ENCODE data around the gene RTN4RL2.

Gene RTN4RL2

DNA sequence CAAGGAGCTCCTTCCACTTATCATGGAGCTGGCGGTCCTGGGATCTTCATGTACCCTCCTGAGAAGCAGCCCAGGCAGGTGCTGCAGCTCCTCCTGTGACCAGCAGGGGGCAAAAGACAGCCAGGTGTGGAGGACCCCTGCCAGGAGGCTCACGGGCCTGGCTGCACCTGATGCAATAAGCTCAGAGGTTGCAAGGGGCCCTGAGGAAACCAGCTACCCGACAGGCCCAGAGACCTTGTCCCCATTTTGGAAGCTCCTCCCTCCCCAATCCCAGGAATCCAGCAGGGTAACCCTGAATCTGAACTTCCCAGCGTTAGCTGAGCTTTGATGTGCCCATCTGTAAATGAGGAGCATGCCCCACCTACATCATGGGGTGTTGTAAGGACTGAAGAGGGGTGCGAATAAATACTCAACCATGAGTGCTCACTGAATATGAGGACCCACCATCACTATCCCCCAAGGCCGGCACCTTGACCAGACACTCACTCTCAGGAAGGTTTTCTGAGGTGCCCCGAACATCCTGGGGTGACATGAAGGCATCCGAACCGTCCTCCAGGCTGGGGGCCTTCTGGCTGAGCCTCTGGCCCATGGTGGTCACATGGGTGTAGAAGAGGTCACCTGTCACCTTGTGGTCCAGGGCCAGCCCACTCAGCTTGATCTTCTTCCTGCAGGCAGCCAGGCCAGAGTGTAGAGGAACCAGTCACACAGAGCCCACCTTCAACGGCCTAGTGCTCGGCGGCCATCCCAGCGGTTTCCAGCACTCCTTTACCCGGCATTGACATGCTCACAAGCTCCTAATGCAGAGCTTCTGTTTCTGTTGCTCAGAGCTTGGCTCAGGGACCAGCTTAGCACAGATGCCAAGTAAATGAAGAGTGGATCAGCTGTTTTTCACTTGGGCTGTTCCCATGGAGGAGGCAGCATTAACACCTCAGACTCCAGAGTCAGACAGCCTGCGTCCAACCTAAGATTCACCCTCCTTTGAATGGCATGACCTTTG lies 33.5 kb downstream of the RTN4RL2 start:
- Histone ChIP-seq H3K36me3 (ENCODE audit: control insufficient read depth, insufficient read depth, low read length) (peaks cover 19% of the 10 kb centered on the region), H3K27ac (ENCODE audit: low read depth, low read length) (no peak overlapping the region), H3K27me3 (ENCODE audit: control insufficient read depth, insufficient read depth, low read length) (no peaks in the 10 kb centered on the region), H3K9ac (ENCODE audit: low read length) (no peak overlapping the region), H3K4me1 (ENCODE audit: control insufficient read depth, insufficient read depth, low read length) (no peaks in the 10 kb centered on the region), H3K4me3 (ENCODE audit: low read length) (no peak overlapping the region)

DNA sequence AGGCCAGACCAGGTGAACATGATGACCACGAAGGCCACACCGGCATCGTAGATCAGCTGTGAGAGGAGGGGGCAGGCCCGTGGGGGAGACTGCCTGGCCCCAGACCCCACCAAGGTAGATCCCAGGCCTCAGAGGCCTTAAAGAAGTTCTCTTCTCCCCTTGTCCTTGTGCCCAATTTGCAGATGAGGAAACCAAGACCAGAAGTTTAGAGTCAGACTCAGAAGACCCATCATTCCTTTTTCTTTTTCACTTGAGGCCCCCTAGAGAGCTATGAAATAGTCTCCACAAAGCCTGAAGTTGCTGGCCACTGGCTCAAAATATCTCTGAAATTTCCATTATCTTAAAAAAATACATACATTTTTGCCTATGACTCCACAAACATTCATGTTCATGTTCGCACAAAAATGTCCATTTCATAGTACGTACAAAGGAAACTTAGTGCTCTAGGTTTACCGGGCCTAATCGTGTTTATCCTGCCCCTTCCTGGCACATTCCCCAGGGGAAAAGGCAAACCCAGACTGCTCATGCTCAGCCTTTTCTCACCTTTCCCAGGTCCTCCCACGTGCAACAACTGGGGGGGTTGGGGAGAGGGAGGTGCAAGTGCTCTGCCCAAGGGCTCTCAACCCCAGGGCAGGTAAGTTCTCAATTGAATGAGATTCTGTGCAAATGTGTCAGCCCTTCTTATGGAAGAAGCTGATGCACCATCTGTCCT lies 35.9 kb downstream of the RTN4RL2 start:
- H3K27ac ChIP-seq (ENCODE audit: low read depth, low read length), result no peak overlapping the region
- H3K4me3 ChIP-seq (ENCODE audit: low read length), result no peak overlapping the region
- no peak overlapping the region for H3K9ac ChIP-seq (ENCODE audit: low read length)
- H3K27me3 ChIP-seq (ENCODE audit: control insufficient read depth, insufficient read depth, low read length), result no peaks in the 10 kb centered on the region
- peaks cover 5% of the 10 kb centered on the region for H3K36me3 ChIP-seq (ENCODE audit: control insufficient read depth, insufficient read depth, low read length)
- H3K4me1 ChIP-seq (ENCODE audit: control insufficient read depth, insufficient read depth, low read length), result peaks cover 5% of the 10 kb centered on the region

DNA sequence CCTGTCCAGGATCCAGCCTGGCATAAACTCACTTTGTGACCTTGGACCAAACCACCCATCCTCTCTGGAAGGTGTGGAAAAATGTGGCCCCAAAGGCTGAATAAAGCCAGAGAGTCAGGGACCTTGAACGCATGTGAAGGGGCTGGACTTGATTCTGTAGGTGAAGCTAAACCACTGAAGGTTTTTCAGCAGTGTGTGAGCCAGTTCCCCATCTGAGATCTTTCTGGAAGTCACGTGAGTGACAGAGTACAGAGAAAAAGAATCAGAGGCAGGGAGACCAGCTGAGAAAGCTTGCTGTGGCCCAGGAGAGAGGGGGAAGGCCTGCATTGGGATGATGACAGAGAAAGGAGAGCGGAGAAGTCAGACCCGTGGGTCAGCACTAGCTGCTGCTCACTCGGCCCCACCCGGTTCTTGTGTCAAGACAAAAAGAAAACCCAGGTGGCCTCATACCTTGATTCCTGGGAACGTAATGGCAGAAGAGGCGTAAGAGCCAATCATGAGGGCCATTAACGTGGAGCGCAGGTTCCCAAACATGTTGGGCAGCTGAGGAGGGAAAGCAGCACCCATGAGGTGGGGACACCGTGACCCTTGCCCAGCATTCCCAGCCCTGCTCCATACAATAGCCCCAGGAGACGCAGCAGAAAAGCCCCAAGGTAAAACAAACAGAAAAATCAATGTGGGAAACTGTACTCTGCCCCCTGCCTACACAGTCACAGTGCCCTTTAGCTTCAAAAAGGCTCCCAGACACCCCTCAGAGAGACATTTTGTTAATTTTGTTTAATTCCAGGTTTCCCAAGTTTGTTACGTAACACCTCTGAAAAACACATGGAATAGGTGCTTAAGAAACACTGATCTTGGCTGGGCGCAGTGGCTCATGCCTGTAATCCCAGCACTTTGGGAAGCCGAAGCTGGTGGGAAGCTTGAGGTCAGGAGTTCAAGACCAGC lies 37.2 kb downstream of the RTN4RL2 start:
- Histone ChIP-seq H3K27ac (ENCODE audit: low read depth, low read length) (no peak overlapping the region), H3K36me3 (ENCODE audit: control insufficient read depth, insufficient read depth, low read length) (peaks cover 3% of the 10 kb centered on the region), H3K4me1 (ENCODE audit: control insufficient read depth, insufficient read depth, low read length) (peaks cover 5% of the 10 kb centered on the region), H3K4me3 (ENCODE audit: low read length) (no peak overlapping the region), H3K9ac (ENCODE audit: low read length) (no peak overlapping the region), H3K27me3 (ENCODE audit: control insufficient read depth, insufficient read depth, low read length) (no peaks in the 10 kb centered on the region)

DNA sequence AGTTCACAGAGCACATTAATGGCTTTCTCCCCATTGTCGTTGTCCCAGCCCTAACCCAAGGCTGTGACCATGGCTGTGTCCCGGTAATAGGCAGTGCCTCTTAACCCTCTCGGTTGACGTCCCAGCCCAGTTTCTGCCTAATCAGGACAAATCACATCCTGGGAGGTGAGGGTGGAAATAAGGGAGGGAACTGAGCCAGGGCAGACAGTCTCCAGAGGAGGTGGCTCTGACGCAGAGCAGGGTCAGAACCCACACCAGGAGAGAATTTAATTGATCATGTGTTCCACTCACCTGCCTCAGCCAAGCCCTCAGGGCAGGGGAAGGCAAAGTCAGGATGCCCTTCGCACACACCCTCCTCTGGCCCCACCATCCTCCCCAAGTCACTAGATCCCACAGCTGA lies 38.2 kb downstream of the RTN4RL2 start:
- Histone ChIP-seq H3K4me1 (ENCODE audit: control insufficient read depth, insufficient read depth, low read length) (peaks cover 5% of the 10 kb centered on the region), H3K4me3 (ENCODE audit: low read length) (no peak overlapping the region), H3K27me3 (ENCODE audit: control insufficient read depth, insufficient read depth, low read length) (no peaks in the 10 kb centered on the region), H3K36me3 (ENCODE audit: control insufficient read depth, insufficient read depth, low read length) (peaks cover 3% of the 10 kb centered on the region), H3K9ac (ENCODE audit: low read length) (no peak overlapping the region), H3K27ac (ENCODE audit: low read depth, low read length) (no peak overlapping the region)

DNA sequence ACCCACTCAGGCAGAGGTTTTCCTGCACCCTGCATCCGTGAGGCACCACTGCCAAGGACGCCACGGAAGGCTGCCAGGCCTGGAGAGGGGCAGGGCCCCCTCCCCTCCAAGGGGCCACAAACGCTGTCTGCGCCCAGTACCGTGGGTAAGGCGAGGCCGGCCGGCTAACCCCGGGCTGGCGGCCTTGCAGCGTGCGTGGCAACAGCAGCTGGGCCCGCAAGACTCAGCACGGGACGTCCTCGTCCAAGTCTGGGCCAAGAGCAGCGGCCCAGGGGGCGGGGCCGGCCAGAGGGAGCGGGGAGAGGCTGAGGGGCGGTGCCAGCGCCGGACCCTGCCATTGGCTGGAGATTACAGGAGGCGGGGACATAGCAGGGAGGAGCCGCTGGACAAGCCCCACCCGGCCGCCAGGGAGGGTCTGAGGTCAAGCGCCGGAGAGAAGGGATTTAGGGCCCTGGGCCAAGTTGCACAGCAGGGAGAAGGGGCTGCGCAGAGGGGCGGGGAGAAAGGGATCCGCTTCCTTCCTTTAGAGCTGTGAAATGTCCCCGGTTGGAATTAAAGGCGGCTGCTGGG lies 39.2 kb downstream of the RTN4RL2 start:
- no peaks in the 10 kb centered on the region for H3K27me3 ChIP-seq (ENCODE audit: control insufficient read depth, insufficient read depth, low read length)
- H3K27ac ChIP-seq (ENCODE audit: low read depth, low read length), result peak overlapping the region; percentile 48
- H3K4me3 ChIP-seq (ENCODE audit: low read length), result peak overlapping the region; percentile 66
- H3K4me1 ChIP-seq (ENCODE audit: control insufficient read depth, insufficient read depth, low read length), result peaks cover 5% of the 10 kb centered on the region
- H3K9ac ChIP-seq (ENCODE audit: low read length), result peak overlapping the region; percentile 17
- no peaks in the 10 kb centered on the region for H3K36me3 ChIP-seq (ENCODE audit: control insufficient read depth, insufficient read depth, low read length)

DNA sequence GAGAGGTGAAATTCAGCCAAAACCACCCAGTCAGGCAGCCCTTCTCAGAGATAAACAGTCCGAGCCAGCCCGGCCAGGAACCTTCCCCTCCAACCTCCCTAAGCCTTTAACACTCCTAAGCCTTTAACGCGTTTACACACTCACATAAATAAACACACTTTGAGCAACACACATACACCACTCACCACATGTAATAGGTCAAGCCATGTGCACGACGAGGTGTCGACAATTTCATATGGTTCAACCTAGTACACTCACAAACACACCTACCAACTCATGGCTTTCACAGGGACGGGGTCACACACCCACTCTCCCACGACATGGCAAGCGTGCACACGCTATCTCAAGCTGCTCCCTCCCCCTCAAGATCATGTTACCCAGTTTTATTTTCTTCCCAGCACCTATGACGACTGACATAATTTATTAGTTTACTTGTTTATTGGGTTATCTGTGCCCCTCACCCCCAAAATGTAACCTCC lies 39.7 kb downstream of the RTN4RL2 start:
- peak overlapping the region; percentile 48 for H3K27ac ChIP-seq (ENCODE audit: low read depth, low read length)
- H3K4me1 ChIP-seq (ENCODE audit: control insufficient read depth, insufficient read depth, low read length), result peaks cover 5% of the 10 kb centered on the region
- H3K27me3 ChIP-seq (ENCODE audit: control insufficient read depth, insufficient read depth, low read length), result no peaks in the 10 kb centered on the region
- H3K4me3 ChIP-seq (ENCODE audit: low read length), result peak overlapping the region; percentile 66
- H3K36me3 ChIP-seq (ENCODE audit: control insufficient read depth, insufficient read depth, low read length), result no peaks in the 10 kb centered on the region
- H3K9ac ChIP-seq (ENCODE audit: low read length), result no peak overlapping the region

DNA sequence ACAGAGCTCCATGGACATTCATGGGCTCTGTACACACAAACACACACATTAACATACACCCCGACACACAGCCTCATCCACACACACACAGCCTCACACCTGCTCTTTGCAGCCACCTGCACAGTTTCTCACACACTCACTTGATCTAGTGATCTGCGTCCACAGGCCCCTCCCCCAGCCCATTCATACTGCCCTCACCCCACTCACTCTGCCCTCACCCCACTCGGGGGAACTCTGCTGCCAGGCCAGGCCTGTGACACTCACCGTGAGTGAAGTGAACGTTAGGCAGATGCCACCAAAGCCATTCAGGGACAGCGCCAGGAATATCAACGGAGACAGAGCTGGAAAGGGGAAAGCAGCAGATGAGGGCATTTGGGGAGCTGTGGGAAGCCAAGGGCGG lies 40.2 kb downstream of the RTN4RL2 start:
- Histone ChIP-seq H3K9ac (ENCODE audit: low read length) (no peak overlapping the region), H3K4me1 (ENCODE audit: control insufficient read depth, insufficient read depth, low read length) (peaks cover 5% of the 10 kb centered on the region), H3K27me3 (ENCODE audit: control insufficient read depth, insufficient read depth, low read length) (no peaks in the 10 kb centered on the region), H3K27ac (ENCODE audit: low read depth, low read length) (peak overlapping the region; percentile 48), H3K36me3 (ENCODE audit: control insufficient read depth, insufficient read depth, low read length) (no peaks in the 10 kb centered on the region), H3K4me3 (ENCODE audit: low read length) (no peak overlapping the region)

DNA sequence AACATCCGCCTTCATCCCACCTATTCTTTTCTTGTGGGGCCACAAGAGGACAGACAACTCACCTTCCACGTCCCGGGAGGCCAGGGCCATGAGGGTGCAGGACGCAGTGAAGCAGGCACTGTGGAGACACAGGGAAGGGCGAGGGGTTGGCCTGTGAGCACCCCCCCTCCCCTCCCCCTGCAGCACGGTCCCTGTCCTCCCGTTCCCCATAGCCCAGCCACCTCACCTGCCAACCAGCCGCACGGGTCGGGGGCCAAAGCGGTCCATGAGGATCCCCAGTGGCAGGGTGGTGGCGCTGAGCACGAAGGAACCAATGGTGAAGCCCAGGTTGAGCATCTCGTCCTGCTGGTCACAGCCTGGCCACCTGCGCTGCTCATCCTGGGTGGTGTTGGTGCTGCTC lies 40.6 kb downstream of the RTN4RL2 start:
- H3K4me3 ChIP-seq (ENCODE audit: low read length), result no peak overlapping the region
- H3K36me3 ChIP-seq (ENCODE audit: control insufficient read depth, insufficient read depth, low read length), result no peaks in the 10 kb centered on the region
- no peaks in the 10 kb centered on the region for H3K27me3 ChIP-seq (ENCODE audit: control insufficient read depth, insufficient read depth, low read length)
- H3K27ac ChIP-seq (ENCODE audit: low read depth, low read length), result no peak overlapping the region
- no peak overlapping the region for H3K9ac ChIP-seq (ENCODE audit: low read length)
- peaks cover 5% of the 10 kb centered on the region for H3K4me1 ChIP-seq (ENCODE audit: control insufficient read depth, insufficient read depth, low read length)

DNA sequence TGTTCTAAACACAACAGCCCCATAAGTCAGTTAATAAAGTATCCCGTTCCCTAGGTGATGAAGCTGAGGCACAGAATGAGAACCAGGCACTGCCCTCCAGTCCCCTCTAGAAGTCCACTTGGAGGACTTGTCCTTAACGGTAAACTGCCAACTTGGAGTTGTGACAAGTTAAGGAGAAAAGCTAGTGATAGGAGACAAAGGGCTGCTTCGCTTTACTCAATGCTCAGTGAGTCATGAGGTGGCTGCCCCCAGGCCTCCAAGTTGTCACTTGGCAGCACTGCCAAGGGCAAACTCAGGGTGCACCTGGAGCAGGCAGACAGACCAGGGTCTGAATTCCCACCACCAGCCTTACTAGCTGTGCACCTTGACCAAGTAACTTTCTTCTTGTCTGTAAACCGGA lies 41.6 kb downstream of the RTN4RL2 start:
- no peak overlapping the region for H3K4me3 ChIP-seq (ENCODE audit: low read length)
- no peak overlapping the region for H3K27ac ChIP-seq (ENCODE audit: low read depth, low read length)
- peaks cover 5% of the 10 kb centered on the region for H3K4me1 ChIP-seq (ENCODE audit: control insufficient read depth, insufficient read depth, low read length)
- no peaks in the 10 kb centered on the region for H3K27me3 ChIP-seq (ENCODE audit: control insufficient read depth, insufficient read depth, low read length)
- no peaks in the 10 kb centered on the region for H3K36me3 ChIP-seq (ENCODE audit: control insufficient read depth, insufficient read depth, low read length)
- H3K9ac ChIP-seq (ENCODE audit: low read length), result no peak overlapping the region

DNA sequence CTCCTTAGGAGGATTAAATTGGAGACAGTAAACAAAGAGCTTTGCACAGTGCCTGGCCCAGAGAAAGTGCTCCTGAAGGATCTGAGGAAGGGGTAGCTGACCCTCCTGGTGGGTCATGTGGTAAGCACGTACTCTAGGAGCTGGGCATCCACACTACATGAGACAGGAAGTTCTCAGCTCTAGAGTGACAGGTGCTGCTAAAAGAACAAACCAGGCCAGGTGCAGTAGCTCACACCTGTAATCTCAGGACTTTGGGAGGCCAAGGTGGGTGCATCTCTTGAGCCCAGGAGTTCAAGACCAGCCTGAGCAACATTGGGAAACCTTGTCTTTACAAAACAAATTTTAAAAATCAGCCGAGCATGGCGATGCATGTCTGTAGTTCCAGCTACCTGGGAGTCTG lies 42.0 kb downstream of the RTN4RL2 start:
- peaks cover 5% of the 10 kb centered on the region for H3K4me1 ChIP-seq (ENCODE audit: control insufficient read depth, insufficient read depth, low read length)
- no peak overlapping the region for H3K9ac ChIP-seq (ENCODE audit: low read length)
- H3K36me3 ChIP-seq (ENCODE audit: control insufficient read depth, insufficient read depth, low read length), result no peaks in the 10 kb centered on the region
- H3K27ac ChIP-seq (ENCODE audit: low read depth, low read length), result no peak overlapping the region
- H3K27me3 ChIP-seq (ENCODE audit: control insufficient read depth, insufficient read depth, low read length), result no peaks in the 10 kb centered on the region
- H3K4me3 ChIP-seq (ENCODE audit: low read length), result no peak overlapping the region

DNA sequence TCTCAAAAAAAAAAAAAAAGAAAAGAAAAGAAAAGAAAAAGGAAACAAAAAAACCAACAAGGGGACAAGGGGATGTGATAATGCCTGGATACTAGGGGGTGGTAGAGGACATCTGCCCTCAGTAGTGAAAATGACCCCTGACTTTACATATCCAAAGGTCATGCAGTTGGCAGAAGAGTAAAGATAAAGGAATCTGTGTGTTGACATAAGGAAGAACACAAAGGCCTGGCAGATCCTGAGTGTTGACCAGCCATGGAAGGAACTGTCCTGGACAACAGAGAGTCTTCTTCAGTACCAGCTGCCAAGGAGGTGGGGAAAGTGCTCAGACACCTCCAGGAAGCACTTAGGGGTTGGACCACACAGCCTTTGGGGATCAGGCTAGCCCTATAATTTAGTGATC lies 42.5 kb downstream of the RTN4RL2 start:
- no peaks in the 10 kb centered on the region for H3K36me3 ChIP-seq (ENCODE audit: control insufficient read depth, insufficient read depth, low read length)
- peaks cover 5% of the 10 kb centered on the region for H3K4me1 ChIP-seq (ENCODE audit: control insufficient read depth, insufficient read depth, low read length)
- H3K27me3 ChIP-seq (ENCODE audit: control insufficient read depth, insufficient read depth, low read length), result no peaks in the 10 kb centered on the region
- H3K9ac ChIP-seq (ENCODE audit: low read length), result no peak overlapping the region
- no peak overlapping the region for H3K4me3 ChIP-seq (ENCODE audit: low read length)
- no peak overlapping the region for H3K27ac ChIP-seq (ENCODE audit: low read depth, low read length)

All from rectal smooth muscle tissue (tissue), 1 donor.